ENCODE measurements around the gene NELFCD.

DNA sequence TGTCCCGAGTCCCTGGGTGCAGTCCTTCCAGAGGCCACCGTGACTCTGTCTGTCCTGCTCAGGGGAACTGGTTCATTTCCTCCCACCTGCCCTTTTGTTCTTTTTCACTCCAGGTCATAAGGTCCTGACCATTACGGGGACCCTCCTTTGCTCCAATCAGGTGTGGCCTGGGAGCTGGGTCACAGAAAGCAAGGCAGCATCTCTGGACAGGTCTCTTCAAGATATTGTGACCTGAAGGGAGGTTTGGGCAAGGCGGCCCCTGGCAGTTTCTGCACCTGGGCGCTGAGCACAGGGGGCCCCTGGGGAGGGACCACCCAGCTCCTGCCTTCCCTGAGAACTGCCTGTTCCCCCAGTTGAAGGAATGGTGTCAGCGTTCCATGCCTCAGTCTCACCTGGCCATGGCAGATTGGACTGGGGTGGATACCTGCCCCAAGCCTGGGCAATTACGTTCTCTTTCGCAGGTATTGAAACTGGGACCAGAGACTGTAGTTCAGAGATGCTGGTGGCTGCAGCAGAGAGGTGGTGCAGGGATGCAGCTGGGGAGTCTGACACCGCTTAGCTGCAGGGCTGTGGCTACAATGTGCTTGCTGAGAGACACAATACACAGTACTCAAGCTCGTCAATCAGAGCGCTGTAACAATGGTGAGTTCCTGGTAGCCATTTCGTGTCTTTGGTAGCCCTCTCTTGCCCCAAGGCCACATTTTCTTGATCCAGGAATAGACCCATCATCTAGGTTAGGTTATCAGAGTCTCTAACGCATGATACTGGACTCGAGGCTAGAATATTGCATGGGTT lies 15.6 kb upstream of the NELFCD start:
- TF ChIP-seq, protein P1, sequence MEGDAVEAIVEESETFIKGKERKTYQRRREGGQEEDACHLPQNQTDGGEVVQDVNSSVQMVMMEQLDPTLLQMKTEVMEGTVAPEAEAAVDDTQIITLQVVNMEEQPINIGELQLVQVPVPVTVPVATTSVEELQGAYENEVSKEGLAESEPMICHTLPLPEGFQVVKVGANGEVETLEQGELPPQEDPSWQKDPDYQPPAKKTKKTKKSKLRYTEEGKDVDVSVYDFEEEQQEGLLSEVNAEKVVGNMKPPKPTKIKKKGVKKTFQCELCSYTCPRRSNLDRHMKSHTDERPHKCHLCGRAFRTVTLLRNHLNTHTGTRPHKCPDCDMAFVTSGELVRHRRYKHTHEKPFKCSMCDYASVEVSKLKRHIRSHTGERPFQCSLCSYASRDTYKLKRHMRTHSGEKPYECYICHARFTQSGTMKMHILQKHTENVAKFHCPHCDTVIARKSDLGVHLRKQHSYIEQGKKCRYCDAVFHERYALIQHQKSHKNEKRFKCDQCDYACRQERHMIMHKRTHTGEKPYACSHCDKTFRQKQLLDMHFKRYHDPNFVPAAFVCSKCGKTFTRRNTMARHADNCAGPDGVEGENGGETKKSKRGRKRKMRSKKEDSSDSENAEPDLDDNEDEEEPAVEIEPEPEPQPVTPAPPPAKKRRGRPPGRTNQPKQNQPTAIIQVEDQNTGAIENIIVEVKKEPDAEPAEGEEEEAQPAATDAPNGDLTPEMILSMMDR (conservative IDR thresholded peaks at IDR 0.05 in 1 of 2, IDR thresholded peaks at IDR 0.05 in 1 of 2; ENCODE audit: extremely low read depth in 1 of 2, insufficient read depth in 1 of 2, low read depth in 1 of 2, low read length in 2 of 2) = no peak
- no peak for TF ChIP-seq EZH2 (IDR thresholded peaks at IDR 0.05; ENCODE audit: borderline replicate concordance, low read length)
